Gastrocnemius medialis (tissue), 4 donors: ENCODE results near the gene HOXD10. TPM values are rescaled to one million over a fixed set of nuclear protein-coding genes. Genes with fewer than 3 reads are reported as not detected.
A peak's percentile ranks its signal among the peaks of the same experiment; 100 is the strongest.

Source experiments
- ATAC-seq, 2 donors: fragments of 150-250 bp; one replicate each; pipeline ENCODE4 v1.9.1; 2016
- DNase-seq, 2 donors: peaks; one replicate each; pipeline ENCODE4 v3.0.0-alpha.2; 2019
- H3K27ac ChIP-seq, 4 donors: fragments of 200-600 bp; sonication (generic); 1 replicate in 1 of 4; 2 replicates in 3 of 4; pipeline ENCODE4 v1.5.1; 2016 to 2018; ENCODE audit warnings: mild to moderate bottlenecking in 2 of 4, moderate library complexity in 1 of 4
- H3K27me3 ChIP-seq, 3 donors: fragments of 200-600 bp; sonication (generic) in 2 of 3; 1 replicate in 1 of 3; 2 replicates in 2 of 3; pipeline versions ENCODE4 v1.5.1 to v1.6.0; 2016 to 2019; ENCODE audit warnings: mild to moderate bottlenecking in 1 of 3, moderate library complexity in 1 of 3
- H3K36me3 ChIP-seq, 2 donors: fragments of 200-600 bp; sonication (generic) in 1 of 2; one replicate each; pipeline ENCODE4 v1.5.1; 2017 to 2018
- H3K4me1 ChIP-seq, 2 donors: fragments of 200-600 bp; sonication (generic) in 1 of 2; one replicate each; pipeline ENCODE4 v1.5.1; 2016 to 2017; ENCODE audit warnings: mild to moderate bottlenecking in 2 of 2
- H3K4me3 ChIP-seq, 4 donors: fragments of 200-600 bp; sonication (generic) in 3 of 4; 1 replicate in 1 of 4; 2 replicates in 3 of 4; pipeline ENCODE4 v1.5.1; 2016 to 2019; ENCODE audit warnings: mild to moderate bottlenecking in 2 of 4
- H3K9me3 ChIP-seq, 3 donors: fragments of 200-600 bp; sonication (generic) in 2 of 3; 1 replicate in 1 of 3; 2 replicates in 2 of 3; pipeline ENCODE4 v1.5.1; 2016 to 2019
- CTCF ChIP-seq, 5 experiments: fragments of 450-650 bp in 3 of 5; fragments of 200-600 bp in 2 of 5; sonication (generic) in 2 of 5; IDR thresholded peaks in 4 of 5; conservative IDR thresholded peaks in 1 of 5; 1 replicate in 4 of 5; 2 replicates in 1 of 5; pipeline ENCODE4 v1.5.1; 2016 to 2019; ENCODE audit warnings: antibody characterized with exemption in 5 of 5, mild to moderate bottlenecking in 3 of 5, moderate library complexity in 3 of 5
- POLR2A ChIP-seq, 2 donors: fragments of 450-650 bp; IDR thresholded peaks; one replicate each; pipeline ENCODE4 v1.6.1; 2017; ENCODE audit warnings: antibody characterized with exemption in 2 of 2, mild to moderate bottlenecking in 2 of 2, moderate library complexity in 2 of 2
- in situ Hi-C, 4 donors: fragments of 200-750 bp; cut with MboI; loops; one replicate each; pipeline versions ENCODE4 v1.15.0 to v1.8.0; 2017; ENCODE audit warnings: low sequenced_read_pairs in 4 of 4
- intact Hi-C: fragments of 100-400 bp; cut with DNase I; formaldehyde crosslinking; loops from one replicate; pipeline ENCODE4 v1.15.1; 2023; ENCODE audit warnings: low total_unique reads
- total RNA-seq, 4 donors: library from RNA; depleted of rRNA; stranded (reverse); fragments of >200 nt; gene quantifications; one replicate each; pipeline versions ENCODE4 v1.1.0 to v1.2.3, GENCODE V29; 2016

HOXD10 gene
- total RNA-seq = under 1 TPM in 1 of 4 donors, not detected in 3; 0.15 TPM

- peak in 1 of 2 donors; percentile 43 for DNase-seq
- Histone ChIP-seq H3K4me1 (peaks cover 6 to 15% of the 10 kb centered on the region in 2 donors), H3K27ac (peak within 1 kb of the TSS in 3 of 4 donors; percentile 3 to 12 (median 12)), H3K4me3 (peak within 1 kb of the TSS; percentile 18 to 35 (median 30)), H3K27me3 (peaks cover 95 to 100% (median 100%) of the 10 kb centered on the region in 3 donors), H3K9me3 (no peaks in the 10 kb centered on the region), H3K36me3 (no peaks in the 10 kb centered on the region)
- ATAC-seq = peak; percentile 70 to 79
- no peak for TF ChIP-seq POLR2A (IDR thresholded peaks at IDR 0.05)
- peak in 4 of 5 experiments; percentile 23 to 49 (median 30) for TF ChIP-seq CTCF (IDR thresholded peaks at IDR 0.05 in 4 of 5, conservative IDR thresholded peaks at IDR 0.05 in 1 of 5)
- intact Hi-C loops = no loop called here
- in situ Hi-C loops = loop anchor here in 2 of 4 donors (25.0 kb wide), 1 partner anchor 696 kb away; no protein-coding TSS in a partner anchor
These were observed at the start of gene HOXD10 for GRCh38 chr2:176115883-176116813. Gene HOXD10, plus strand, starts transcription at chr2:176116778. Its CDS starts 56 bp downstream, at chr2:176116834.

DNA sequence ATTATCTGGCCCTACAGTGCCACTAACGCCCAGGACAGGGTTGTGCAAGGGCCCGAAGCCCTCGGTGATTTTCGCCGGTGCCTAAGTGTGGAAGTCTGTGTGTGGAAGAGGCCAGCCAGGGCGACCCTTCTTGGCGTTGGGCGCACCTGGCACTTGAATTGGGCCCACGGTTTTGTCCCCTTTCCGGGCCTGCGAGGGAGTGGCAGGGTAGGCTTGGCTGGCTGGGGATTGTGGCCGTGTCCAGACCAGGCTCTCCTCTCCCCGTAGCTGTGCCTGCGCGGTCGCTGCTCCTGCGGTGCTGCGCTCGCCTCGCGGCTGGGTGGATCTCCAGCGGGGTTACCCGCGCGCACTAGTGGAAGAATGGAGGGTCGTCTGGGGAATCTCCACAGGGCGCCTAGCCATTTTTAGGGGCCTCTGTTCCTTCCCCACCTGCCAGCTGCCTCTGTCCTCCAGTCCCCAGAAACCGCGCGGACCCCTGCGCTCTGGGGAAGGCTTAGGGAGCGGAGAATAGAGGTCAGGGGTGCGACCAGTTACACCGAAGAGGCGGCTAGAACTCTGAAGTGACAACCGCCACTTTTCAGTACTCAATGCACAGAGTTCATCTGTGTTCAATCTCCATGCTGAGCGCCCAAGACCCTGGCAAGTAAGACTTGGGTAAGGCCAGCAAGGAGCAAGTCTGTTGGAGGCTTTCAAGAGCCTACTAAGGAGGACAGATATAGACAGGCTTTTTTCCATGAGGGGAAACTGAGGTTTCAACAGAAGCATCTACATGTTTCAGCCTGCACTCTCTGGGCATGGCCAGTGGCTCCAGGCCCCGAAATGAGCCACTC is 48.8 kb upstream of the HOXD10 start:
- intact Hi-C loops = no loop called here

DNA sequence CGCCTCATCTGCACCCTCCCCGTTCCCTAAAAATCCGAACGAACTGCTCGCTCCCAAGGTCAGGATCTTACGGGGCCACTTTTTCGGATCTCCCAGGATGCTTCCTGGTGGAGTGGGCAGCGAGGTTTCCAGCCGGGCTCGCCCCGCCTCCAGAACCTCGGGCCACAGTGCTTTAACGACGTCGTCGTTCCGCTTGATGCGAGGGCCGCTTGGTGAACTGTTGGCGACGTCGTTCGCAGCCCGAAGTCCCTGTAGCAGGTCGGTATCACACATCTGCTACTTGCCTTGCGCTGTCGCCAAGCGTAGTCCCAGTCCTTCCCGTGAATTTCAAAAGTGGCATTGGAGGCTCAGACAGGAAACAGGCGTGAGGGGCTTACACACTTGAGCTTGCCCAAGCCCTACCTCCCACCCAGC is 48.2 kb upstream of the HOXD10 start:
- H3K27me3 ChIP-seq = peaks cover 72 to 78% (median 73%) of the 10 kb centered on the region in 3 donors
- ATAC-seq (no peak), DNase-seq (no peak)
- H3K4me1 ChIP-seq = peaks cover 5 to 25% of the 10 kb centered on the region in 2 donors
- H3K36me3 ChIP-seq = no peaks in the 10 kb centered on the region
- TF ChIP-seq CTCF (IDR thresholded peaks at IDR 0.05 in 4 of 5, conservative IDR thresholded peaks at IDR 0.05 in 1 of 5) = no peak
- TF ChIP-seq POLR2A (IDR thresholded peaks at IDR 0.05) = no peak
- in situ Hi-C loops = no loop called here
- intact Hi-C loops = no loop called here
- H3K4me3 ChIP-seq = peak overlapping the region in 2 of 4 donors; percentile 44 to 50
- no peaks in the 10 kb centered on the region for H3K9me3 ChIP-seq
- no peak overlapping the region for H3K27ac ChIP-seq

More for the DNA sequence above, 48.8 kb upstream of the HOXD10 start:
- Histone ChIP-seq H3K27me3 (peaks cover 66 to 78% (median 67%) of the 10 kb centered on the region in 3 donors), H3K4me1 (peaks cover 5 to 20% of the 10 kb centered on the region in 2 donors), H3K27ac (no peak overlapping the region), H3K9me3 (no peaks in the 10 kb centered on the region), H3K36me3 (no peaks in the 10 kb centered on the region), H3K4me3 (peak overlapping the region; percentile 44 to 57 (median 49))
- DNase-seq (no peak), ATAC-seq (peak in 1 of 2 donors; percentile 41)
- no peak for TF ChIP-seq CTCF (IDR thresholded peaks at IDR 0.05 in 4 of 5, conservative IDR thresholded peaks at IDR 0.05 in 1 of 5)
- no peak for TF ChIP-seq POLR2A (IDR thresholded peaks at IDR 0.05)
- in situ Hi-C loops = no loop called here
